ENCODE measurements around the gene ASTN2.

The ASTN2 gene

GRCh38 chr9:116940614-116941215 is 474.1 kb downstream of the ASTN2 start:
- DNase-seq (ENCODE audit: low read depth), result no peak
- TF ChIP-seq POLR2A (IDR thresholded peaks at IDR 0.05; ENCODE audit: extremely low read depth, insufficient read length), result no peak
- TF ChIP-seq, protein P1, sequence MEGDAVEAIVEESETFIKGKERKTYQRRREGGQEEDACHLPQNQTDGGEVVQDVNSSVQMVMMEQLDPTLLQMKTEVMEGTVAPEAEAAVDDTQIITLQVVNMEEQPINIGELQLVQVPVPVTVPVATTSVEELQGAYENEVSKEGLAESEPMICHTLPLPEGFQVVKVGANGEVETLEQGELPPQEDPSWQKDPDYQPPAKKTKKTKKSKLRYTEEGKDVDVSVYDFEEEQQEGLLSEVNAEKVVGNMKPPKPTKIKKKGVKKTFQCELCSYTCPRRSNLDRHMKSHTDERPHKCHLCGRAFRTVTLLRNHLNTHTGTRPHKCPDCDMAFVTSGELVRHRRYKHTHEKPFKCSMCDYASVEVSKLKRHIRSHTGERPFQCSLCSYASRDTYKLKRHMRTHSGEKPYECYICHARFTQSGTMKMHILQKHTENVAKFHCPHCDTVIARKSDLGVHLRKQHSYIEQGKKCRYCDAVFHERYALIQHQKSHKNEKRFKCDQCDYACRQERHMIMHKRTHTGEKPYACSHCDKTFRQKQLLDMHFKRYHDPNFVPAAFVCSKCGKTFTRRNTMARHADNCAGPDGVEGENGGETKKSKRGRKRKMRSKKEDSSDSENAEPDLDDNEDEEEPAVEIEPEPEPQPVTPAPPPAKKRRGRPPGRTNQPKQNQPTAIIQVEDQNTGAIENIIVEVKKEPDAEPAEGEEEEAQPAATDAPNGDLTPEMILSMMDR (IDR thresholded peaks at IDR 0.05; ENCODE audit: low read depth, low read length), result no peak
- TF ChIP-seq MAX (IDR thresholded peaks at IDR 0.05; ENCODE audit: low read depth, low read length), result no peak
- TF ChIP-seq MYC (IDR thresholded peaks at IDR 0.05; ENCODE audit: low read depth, low read length), result no peak
- H3K4me3 ChIP-seq (ENCODE audit: low read depth, low read length), result no peak overlapping the region

GRCh38 chr9:116939614-116940013 is 475.2 kb downstream of the ASTN2 start:
- no peak for TF ChIP-seq MYC (IDR thresholded peaks at IDR 0.05; ENCODE audit: low read depth, low read length)
- TF ChIP-seq MAX (IDR thresholded peaks at IDR 0.05; ENCODE audit: low read depth, low read length), result no peak
- TF ChIP-seq POLR2A (IDR thresholded peaks at IDR 0.05; ENCODE audit: extremely low read depth, insufficient read length), result no peak
- TF ChIP-seq, protein P1 (IDR thresholded peaks at IDR 0.05; ENCODE audit: low read depth, low read length), result no peak
- H3K4me3 ChIP-seq (ENCODE audit: low read depth, low read length), result no peak overlapping the region
- DNase-seq (ENCODE audit: low read depth), result no peak

DNA sequence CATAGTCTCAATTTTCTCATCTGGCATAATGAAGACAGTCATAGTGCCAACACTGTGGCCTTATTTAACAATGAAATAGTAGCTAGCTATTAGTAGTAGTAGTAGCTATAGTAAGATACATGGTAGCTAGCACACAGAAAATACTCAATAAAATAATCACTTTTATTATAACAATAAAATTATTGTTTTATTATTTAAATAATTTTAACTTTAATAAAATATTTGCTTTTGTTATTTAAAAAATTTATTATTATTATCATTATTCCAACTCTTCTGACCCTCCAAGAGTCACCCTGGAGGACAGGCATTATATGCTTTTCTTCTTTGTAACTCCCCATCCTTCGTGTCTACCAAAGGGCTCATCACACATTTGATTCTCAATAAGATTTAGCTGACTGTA is 475.7 kb downstream of the ASTN2 start:
- H3K4me3 ChIP-seq (ENCODE audit: low read depth, low read length), result no peak overlapping the region
- no peak for TF ChIP-seq POLR2A (IDR thresholded peaks at IDR 0.05; ENCODE audit: extremely low read depth, insufficient read length)
- TF ChIP-seq MYC (IDR thresholded peaks at IDR 0.05; ENCODE audit: low read depth, low read length), result no peak
- TF ChIP-seq MAX (IDR thresholded peaks at IDR 0.05; ENCODE audit: low read depth, low read length), result no peak
- TF ChIP-seq, protein P1 (IDR thresholded peaks at IDR 0.05; ENCODE audit: low read depth, low read length), result no peak
- DNase-seq (ENCODE audit: low read depth), result no peak

DNA sequence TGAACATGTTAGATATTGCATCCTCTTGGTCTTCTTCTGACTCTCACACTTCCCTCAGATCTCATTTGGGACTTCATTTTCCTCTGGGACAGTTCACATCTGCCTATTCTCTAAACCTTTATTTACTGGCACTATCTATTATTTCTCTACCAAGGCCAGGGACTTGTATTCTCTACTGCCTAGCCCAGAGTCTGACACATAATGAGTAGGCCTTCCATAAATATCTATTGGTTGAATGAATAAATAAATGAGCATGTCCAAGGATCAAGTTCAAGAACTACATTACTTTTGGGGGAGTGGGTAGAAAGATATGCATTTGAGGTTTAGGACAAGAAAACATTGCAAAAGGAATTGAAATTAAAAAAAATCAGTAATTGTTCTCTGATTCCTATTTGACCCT is 477.5 kb downstream of the ASTN2 start:
- TF ChIP-seq POLR2A (IDR thresholded peaks at IDR 0.05; ENCODE audit: extremely low read depth, insufficient read length) (no peak), MYC (IDR thresholded peaks at IDR 0.05; ENCODE audit: low read depth, low read length) (no peak), MAX (IDR thresholded peaks at IDR 0.05; ENCODE audit: low read depth, low read length) (no peak)
- TF ChIP-seq, protein P1 (IDR thresholded peaks at IDR 0.05; ENCODE audit: low read depth, low read length), result no peak
- DNase-seq (ENCODE audit: low read depth), result no peak
- H3K4me3 ChIP-seq (ENCODE audit: low read depth, low read length), result no peak overlapping the region

- no peak overlapping the region for H3K4me3 ChIP-seq (ENCODE audit: low read depth, low read length)
- TF ChIP-seq MAX (IDR thresholded peaks at IDR 0.05; ENCODE audit: low read depth, low read length) (no peak), MYC (IDR thresholded peaks at IDR 0.05; ENCODE audit: low read depth, low read length) (no peak), POLR2A (IDR thresholded peaks at IDR 0.05; ENCODE audit: extremely low read depth, insufficient read length) (no peak)
- TF ChIP-seq, protein P1 (IDR thresholded peaks at IDR 0.05; ENCODE audit: low read depth, low read length), result no peak
- no peak for DNase-seq (ENCODE audit: low read depth)
Measured at GRCh38 chr9:116935149-116935897, 479.5 kb downstream of the ASTN2 start.
